Measurements from ENCODE around the gene KLHDC8B.

DNA sequence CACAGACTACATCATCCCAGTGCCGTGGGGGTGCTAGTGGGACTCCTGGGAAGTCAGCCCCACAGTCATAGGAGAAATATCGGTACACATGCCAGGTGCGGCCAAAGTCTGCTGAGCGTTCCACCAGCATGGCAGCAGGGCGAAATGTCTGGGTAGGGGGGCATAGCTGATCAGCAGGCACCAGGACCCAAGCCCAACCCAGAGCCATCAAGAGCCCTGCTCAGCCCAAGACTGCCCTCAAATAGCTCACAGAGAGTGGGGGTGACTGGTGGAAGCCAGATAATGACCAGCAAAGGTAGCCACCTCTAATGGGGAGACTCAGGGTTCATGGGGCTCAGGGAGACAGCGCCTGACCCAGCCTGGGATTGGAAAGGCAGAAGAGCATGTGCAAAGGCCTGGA is 39.8 kb upstream of the KLHDC8B start:
- TF ChIP-seq, protein P1, sequence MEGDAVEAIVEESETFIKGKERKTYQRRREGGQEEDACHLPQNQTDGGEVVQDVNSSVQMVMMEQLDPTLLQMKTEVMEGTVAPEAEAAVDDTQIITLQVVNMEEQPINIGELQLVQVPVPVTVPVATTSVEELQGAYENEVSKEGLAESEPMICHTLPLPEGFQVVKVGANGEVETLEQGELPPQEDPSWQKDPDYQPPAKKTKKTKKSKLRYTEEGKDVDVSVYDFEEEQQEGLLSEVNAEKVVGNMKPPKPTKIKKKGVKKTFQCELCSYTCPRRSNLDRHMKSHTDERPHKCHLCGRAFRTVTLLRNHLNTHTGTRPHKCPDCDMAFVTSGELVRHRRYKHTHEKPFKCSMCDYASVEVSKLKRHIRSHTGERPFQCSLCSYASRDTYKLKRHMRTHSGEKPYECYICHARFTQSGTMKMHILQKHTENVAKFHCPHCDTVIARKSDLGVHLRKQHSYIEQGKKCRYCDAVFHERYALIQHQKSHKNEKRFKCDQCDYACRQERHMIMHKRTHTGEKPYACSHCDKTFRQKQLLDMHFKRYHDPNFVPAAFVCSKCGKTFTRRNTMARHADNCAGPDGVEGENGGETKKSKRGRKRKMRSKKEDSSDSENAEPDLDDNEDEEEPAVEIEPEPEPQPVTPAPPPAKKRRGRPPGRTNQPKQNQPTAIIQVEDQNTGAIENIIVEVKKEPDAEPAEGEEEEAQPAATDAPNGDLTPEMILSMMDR (IDR thresholded peaks at IDR 0.05): no peak
- no peak for TF ChIP-seq POLR2A (IDR thresholded peaks at IDR 0.05)

Measured in testis (tissue), 2 donors.